Activated naive CD8-positive, alpha-beta T cell treated with anti-CD3 and anti-CD28 coated beads, Interleukin-2, amount 50 U/mL, for 24 hours (primary cell): Measurements from ENCODE around the gene NXPH4.

Experiments
- ATAC-seq: fragments of 150-1000 bp; cut with Tn5 transposase; one replicate; pipeline ENCODE4 v1.10.0; 2021
- DNase-seq: peaks from one replicate; pipeline ENCODE4 v3.0.0; 2021
- H3K27ac Mint-ChIP-seq: one replicate; pipeline ENCODE4 v1.8.0; 2021; ENCODE audit warnings: mild to moderate bottlenecking, mixed read lengths
- H3K27me3 Mint-ChIP-seq: one replicate; pipeline ENCODE4 v1.8.0; 2021; ENCODE audit warnings: mixed read lengths
- H3K36me3 Mint-ChIP-seq: one replicate; pipeline ENCODE4 v1.8.0; 2021; ENCODE audit warnings: low read depth, mixed read lengths
- H3K4me1 Mint-ChIP-seq: one replicate; pipeline ENCODE4 v1.8.0; 2021; ENCODE audit warnings: mixed read lengths
- H3K4me3 Mint-ChIP-seq: one replicate; pipeline ENCODE4 v1.8.0; 2021; ENCODE audit warnings: mild to moderate bottlenecking, moderate library complexity, mixed read lengths
- H3K9me3 Mint-ChIP-seq: one replicate; pipeline ENCODE4 v1.8.0; 2021; ENCODE audit warnings: mixed read lengths

The NXPH4 gene

GRCh38 chr12:57192920-57193319 lies 23.7 kb upstream of the NXPH4 start:
- H3K9me3 Mint-ChIP-seq, result no peaks in the 10 kb centered on the region
- ATAC-seq (no peak), DNase-seq (no peak)
- H3K36me3 Mint-ChIP-seq, result no peaks in the 10 kb centered on the region
- H3K27ac Mint-ChIP-seq, result no peak overlapping the region
- no peaks in the 10 kb centered on the region for H3K4me1 Mint-ChIP-seq
- H3K27me3 Mint-ChIP-seq, result no peaks in the 10 kb centered on the region
- no peak overlapping the region for H3K4me3 Mint-ChIP-seq

- Mint-ChIP-seq H3K27ac (no peak overlapping the region), H3K4me3 (no peak overlapping the region), H3K36me3 (no peaks in the 10 kb centered on the region), H3K9me3 (no peaks in the 10 kb centered on the region), H3K27me3 (no peaks in the 10 kb centered on the region), H3K4me1 (no peaks in the 10 kb centered on the region)
- DNase-seq (no peak), ATAC-seq (no peak)
Measured at GRCh38 chr12:57193706-57194245, 22.8 kb upstream of the NXPH4 start.

- Mint-ChIP-seq H3K27ac (no peak overlapping the region), H3K27me3 (no peaks in the 10 kb centered on the region)
Measured at GRCh38 chr12:57194253-57194652, 22.3 kb upstream of the NXPH4 start.

GRCh38 chr12:57195186-57195585 lies 21.4 kb upstream of the NXPH4 start:
- no peaks in the 10 kb centered on the region for H3K36me3 Mint-ChIP-seq
- DNase-seq (no peak), ATAC-seq (no peak)
- no peaks in the 10 kb centered on the region for H3K9me3 Mint-ChIP-seq
- no peaks in the 10 kb centered on the region for H3K4me1 Mint-ChIP-seq
- no peaks in the 10 kb centered on the region for H3K27me3 Mint-ChIP-seq
- no peak overlapping the region for H3K4me3 Mint-ChIP-seq
- H3K27ac Mint-ChIP-seq, result no peak overlapping the region

More at GRCh38 chr12:57194253-57194652, 22.3 kb upstream of the NXPH4 start:
- no peaks in the 10 kb centered on the region for H3K9me3 Mint-ChIP-seq
- ATAC-seq (no peak), DNase-seq (no peak)
- no peak overlapping the region for H3K4me3 Mint-ChIP-seq
- no peaks in the 10 kb centered on the region for H3K36me3 Mint-ChIP-seq
- no peaks in the 10 kb centered on the region for H3K4me1 Mint-ChIP-seq

GRCh38 chr12:57195611-57196371 lies 20.8 kb upstream of the NXPH4 start:
- DNase-seq (no peak), ATAC-seq (peak; percentile 8)
- no peaks in the 10 kb centered on the region for H3K36me3 Mint-ChIP-seq
- H3K9me3 Mint-ChIP-seq, result no peaks in the 10 kb centered on the region
- H3K27me3 Mint-ChIP-seq, result no peaks in the 10 kb centered on the region
- no peak overlapping the region for H3K27ac Mint-ChIP-seq
- no peak overlapping the region for H3K4me3 Mint-ChIP-seq
- no peaks in the 10 kb centered on the region for H3K4me1 Mint-ChIP-seq

GRCh38 chr12:57196439-57196838 lies 20.2 kb upstream of the NXPH4 start:
- H3K9me3 Mint-ChIP-seq, result no peaks in the 10 kb centered on the region
- no peak overlapping the region for H3K4me3 Mint-ChIP-seq
- no peak for DNase-seq
- ATAC-seq, result no peak
- no peak overlapping the region for H3K27ac Mint-ChIP-seq
- no peaks in the 10 kb centered on the region for H3K36me3 Mint-ChIP-seq
- no peaks in the 10 kb centered on the region for H3K4me1 Mint-ChIP-seq
- no peaks in the 10 kb centered on the region for H3K27me3 Mint-ChIP-seq

- ATAC-seq (no peak), DNase-seq (no peak)
- no peaks in the 10 kb centered on the region for H3K9me3 Mint-ChIP-seq
- H3K4me1 Mint-ChIP-seq, result no peaks in the 10 kb centered on the region
- H3K36me3 Mint-ChIP-seq, result no peaks in the 10 kb centered on the region
- no peaks in the 10 kb centered on the region for H3K27me3 Mint-ChIP-seq
- H3K4me3 Mint-ChIP-seq, result no peak overlapping the region
- no peak overlapping the region for H3K27ac Mint-ChIP-seq
Measured at GRCh38 chr12:57196956-57197355, 19.6 kb upstream of the NXPH4 start.

GRCh38 chr12:57198329-57198728 lies 18.3 kb upstream of the NXPH4 start:
- no peaks in the 10 kb centered on the region for H3K27me3 Mint-ChIP-seq
- no peak overlapping the region for H3K4me3 Mint-ChIP-seq
- H3K9me3 Mint-ChIP-seq, result no peaks in the 10 kb centered on the region
- no peak overlapping the region for H3K27ac Mint-ChIP-seq
- ATAC-seq (no peak), DNase-seq (no peak)
- H3K4me1 Mint-ChIP-seq, result no peaks in the 10 kb centered on the region
- H3K36me3 Mint-ChIP-seq, result no peaks in the 10 kb centered on the region

GRCh38 chr12:57199191-57199590 lies 17.4 kb upstream of the NXPH4 start:
- ATAC-seq (no peak), DNase-seq (no peak)
- Mint-ChIP-seq H3K9me3 (no peaks in the 10 kb centered on the region), H3K4me1 (no peaks in the 10 kb centered on the region), H3K4me3 (no peak overlapping the region), H3K36me3 (no peaks in the 10 kb centered on the region), H3K27me3 (no peaks in the 10 kb centered on the region), H3K27ac (no peak overlapping the region)

GRCh38 chr12:57200497-57200896 lies 16.1 kb upstream of the NXPH4 start:
- DNase-seq (no peak), ATAC-seq (no peak)
- no peak overlapping the region for H3K4me3 Mint-ChIP-seq
- no peaks in the 10 kb centered on the region for H3K9me3 Mint-ChIP-seq
- H3K36me3 Mint-ChIP-seq, result no peaks in the 10 kb centered on the region
- H3K27ac Mint-ChIP-seq, result no peak overlapping the region
- no peaks in the 10 kb centered on the region for H3K4me1 Mint-ChIP-seq
- no peaks in the 10 kb centered on the region for H3K27me3 Mint-ChIP-seq

GRCh38 chr12:57201219-57201618 lies 15.4 kb upstream of the NXPH4 start:
- no peaks in the 10 kb centered on the region for H3K9me3 Mint-ChIP-seq
- H3K27me3 Mint-ChIP-seq, result no peaks in the 10 kb centered on the region
- no peak overlapping the region for H3K27ac Mint-ChIP-seq
- no peak for ATAC-seq
- no peak overlapping the region for H3K4me3 Mint-ChIP-seq
- no peak for DNase-seq
- no peaks in the 10 kb centered on the region for H3K4me1 Mint-ChIP-seq
- H3K36me3 Mint-ChIP-seq, result no peaks in the 10 kb centered on the region

- H3K27ac Mint-ChIP-seq, result no peak overlapping the region
- no peaks in the 10 kb centered on the region for H3K27me3 Mint-ChIP-seq
- no peak for DNase-seq
- no peaks in the 10 kb centered on the region for H3K36me3 Mint-ChIP-seq
- no peak for ATAC-seq
- H3K4me3 Mint-ChIP-seq, result no peak overlapping the region
- no peaks in the 10 kb centered on the region for H3K9me3 Mint-ChIP-seq
- no peaks in the 10 kb centered on the region for H3K4me1 Mint-ChIP-seq
Measured at GRCh38 chr12:57201631-57202030, 15.0 kb upstream of the NXPH4 start.

- DNase-seq (no peak), ATAC-seq (no peak)
- no peaks in the 10 kb centered on the region for H3K27me3 Mint-ChIP-seq
- no peak overlapping the region for H3K27ac Mint-ChIP-seq
- no peaks in the 10 kb centered on the region for H3K4me1 Mint-ChIP-seq
- H3K36me3 Mint-ChIP-seq, result no peaks in the 10 kb centered on the region
- no peak overlapping the region for H3K4me3 Mint-ChIP-seq
- no peaks in the 10 kb centered on the region for H3K9me3 Mint-ChIP-seq
Measured at GRCh38 chr12:57202321-57202720, 14.3 kb upstream of the NXPH4 start.

GRCh38 chr12:57203201-57203600 lies 13.4 kb upstream of the NXPH4 start:
- no peak overlapping the region for H3K4me3 Mint-ChIP-seq
- no peak overlapping the region for H3K27ac Mint-ChIP-seq
- DNase-seq, result no peak
- no peaks in the 10 kb centered on the region for H3K27me3 Mint-ChIP-seq
- no peaks in the 10 kb centered on the region for H3K9me3 Mint-ChIP-seq
- ATAC-seq, result no peak
- no peaks in the 10 kb centered on the region for H3K36me3 Mint-ChIP-seq
- H3K4me1 Mint-ChIP-seq, result no peaks in the 10 kb centered on the region

- Mint-ChIP-seq H3K27me3 (no peaks in the 10 kb centered on the region), H3K9me3 (no peaks in the 10 kb centered on the region), H3K4me3 (no peak overlapping the region), H3K27ac (no peak overlapping the region), H3K4me1 (no peaks in the 10 kb centered on the region), H3K36me3 (no peaks in the 10 kb centered on the region)
- DNase-seq (no peak), ATAC-seq (no peak)
Measured at GRCh38 chr12:57203791-57204190, 12.8 kb upstream of the NXPH4 start.

- H3K27ac Mint-ChIP-seq, result no peak overlapping the region
- no peaks in the 10 kb centered on the region for H3K9me3 Mint-ChIP-seq
- no peaks in the 10 kb centered on the region for H3K4me1 Mint-ChIP-seq
- ATAC-seq (no peak), DNase-seq (no peak)
- H3K36me3 Mint-ChIP-seq, result no peaks in the 10 kb centered on the region
- H3K27me3 Mint-ChIP-seq, result no peaks in the 10 kb centered on the region
- H3K4me3 Mint-ChIP-seq, result no peak overlapping the region
Measured at GRCh38 chr12:57204454-57204853, 12.1 kb upstream of the NXPH4 start.
